Erythroblast (primary cell): Measurements from ENCODE around the gene DYNC1I1.

ENCODE experiments used
- DNase-seq, 2 experiments: peaks; one replicate each; lab custom pipeline; 2025; lab: John Stamatoyannopoulos, UW
- GATA1 ChIP-seq: IDR thresholded peaks from 2 replicates; pipeline ENCODE4 v1.6.1; 2011; ENCODE audit warnings: low read depth, mild to moderate bottlenecking, control low read depth, low read length, moderate library complexity
- POLR2A ChIP-seq: IDR thresholded peaks from 2 replicates; pipeline ENCODE4 v1.6.1; 2011; ENCODE audit warnings: mild to moderate bottlenecking, low read length

The DYNC1I1 gene

DNA sequence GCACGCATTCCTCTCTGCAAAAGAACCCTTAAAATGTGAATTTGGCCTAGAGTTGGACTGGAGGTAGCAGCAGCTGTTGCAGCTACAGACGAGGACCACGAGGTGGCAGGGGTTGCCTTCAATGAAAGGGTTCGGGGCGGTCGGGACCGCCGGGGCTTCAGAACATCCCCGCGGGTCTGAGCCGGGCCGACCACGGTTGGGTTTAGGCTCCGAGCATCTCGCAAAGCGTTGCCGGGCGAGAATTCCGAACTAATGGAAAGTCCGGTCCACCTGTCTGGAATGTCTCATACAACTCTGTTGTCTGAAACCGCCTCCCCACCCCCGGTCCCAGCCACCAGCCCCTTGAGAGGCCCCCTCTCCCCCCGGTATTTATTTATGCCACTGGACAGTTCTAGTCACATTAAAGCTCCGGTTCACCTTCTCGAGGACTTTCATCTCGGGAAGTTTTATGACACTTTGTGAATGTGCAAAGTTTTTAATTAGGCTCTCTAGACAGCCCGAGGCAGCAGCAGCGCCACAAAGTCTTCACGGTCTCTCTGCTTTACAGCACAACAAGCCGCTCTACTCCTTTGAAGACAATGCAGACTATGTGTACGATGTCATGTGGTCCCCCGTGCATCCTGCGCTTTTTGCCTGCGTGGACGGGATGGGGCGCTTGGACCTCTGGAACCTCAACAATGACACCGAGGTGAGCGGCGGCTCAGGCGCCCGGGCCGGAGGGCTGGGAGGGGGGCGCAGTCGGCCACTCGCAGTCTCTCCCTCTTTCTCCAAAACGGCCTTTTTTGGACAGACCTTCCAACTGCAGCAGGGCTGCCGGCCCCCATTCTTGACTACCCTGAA is 303.4 kb downstream of the DYNC1I1 start:
- TF ChIP-seq POLR2A (no peak), GATA1 (no peak)
- DNase-seq: peak; percentile 35 to 54

DNA sequence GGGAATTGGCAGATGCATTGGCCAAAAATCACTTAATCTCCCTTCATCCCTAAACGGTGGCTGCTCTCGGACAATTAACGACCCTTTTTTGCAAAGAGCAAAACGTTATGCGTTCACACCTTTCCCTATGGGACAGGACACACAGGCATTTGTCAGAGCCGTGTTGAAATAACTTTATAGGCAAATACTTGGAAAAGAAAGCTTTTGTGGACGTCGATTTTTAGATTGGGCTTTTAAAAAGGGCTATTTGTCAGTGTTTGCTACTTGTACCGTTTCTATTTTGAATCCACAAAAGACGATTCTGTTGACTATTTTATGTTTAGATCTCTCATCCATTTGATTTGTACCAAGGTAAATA is 304.0 kb downstream of the DYNC1I1 start:
- TF ChIP-seq GATA1 (no peak), POLR2A (no peak)
- DNase-seq: no peak

DNA sequence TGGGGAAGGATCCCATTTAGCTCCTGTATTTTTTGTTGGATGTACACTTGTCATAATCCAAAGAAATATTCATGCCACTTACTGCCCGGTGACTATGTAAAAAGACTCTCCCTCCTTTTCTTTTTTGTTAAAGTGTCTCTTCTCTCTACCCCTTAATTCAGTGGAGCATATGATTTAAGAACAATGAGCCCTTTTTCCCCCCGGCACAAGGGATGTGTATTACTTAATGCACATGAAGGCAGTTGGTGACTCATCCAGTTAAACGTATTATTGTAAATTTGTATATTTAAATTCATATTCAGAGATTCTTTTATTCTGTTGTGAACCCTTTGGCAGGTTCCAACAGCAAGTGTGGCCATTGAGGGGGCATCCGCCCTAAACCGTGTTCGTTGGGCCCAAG is 307.7 kb downstream of the DYNC1I1 start:
- TF ChIP-seq GATA1 (no peak), POLR2A (no peak)
- DNase-seq: no peak

DNA sequence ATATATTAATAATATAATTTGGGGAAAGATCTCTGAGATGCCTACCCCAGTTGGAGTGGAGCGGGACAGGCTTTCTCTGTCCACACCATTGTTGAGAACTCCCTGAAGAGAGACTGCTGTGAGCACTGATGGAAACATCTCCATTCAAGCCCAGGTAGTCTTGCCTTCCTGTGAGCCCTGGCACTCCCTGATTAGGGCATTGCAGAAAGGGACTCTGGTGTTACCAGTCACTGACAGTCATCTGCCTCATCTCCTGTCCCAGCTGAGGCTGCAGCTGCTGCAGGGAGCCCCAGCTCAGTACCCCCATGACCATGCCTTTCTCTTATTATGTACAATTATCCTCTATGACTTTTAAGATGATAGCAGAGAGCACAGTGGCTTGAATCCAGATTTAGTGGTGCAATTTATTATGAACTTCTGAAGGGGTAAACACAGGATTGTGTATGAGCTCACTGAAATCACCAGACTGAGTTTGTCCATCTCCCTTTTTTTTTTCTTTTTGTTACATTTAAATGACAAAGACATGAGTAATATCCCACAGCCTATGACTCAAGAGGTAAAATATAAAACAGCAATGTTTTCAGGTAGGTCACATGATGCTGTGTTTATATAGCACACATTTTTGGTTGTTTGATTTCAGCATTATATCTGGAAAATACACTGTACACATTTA is 312.7 kb downstream of the DYNC1I1 start:
- TF ChIP-seq POLR2A (no peak), GATA1 (no peak)
- no peak for DNase-seq

DNA sequence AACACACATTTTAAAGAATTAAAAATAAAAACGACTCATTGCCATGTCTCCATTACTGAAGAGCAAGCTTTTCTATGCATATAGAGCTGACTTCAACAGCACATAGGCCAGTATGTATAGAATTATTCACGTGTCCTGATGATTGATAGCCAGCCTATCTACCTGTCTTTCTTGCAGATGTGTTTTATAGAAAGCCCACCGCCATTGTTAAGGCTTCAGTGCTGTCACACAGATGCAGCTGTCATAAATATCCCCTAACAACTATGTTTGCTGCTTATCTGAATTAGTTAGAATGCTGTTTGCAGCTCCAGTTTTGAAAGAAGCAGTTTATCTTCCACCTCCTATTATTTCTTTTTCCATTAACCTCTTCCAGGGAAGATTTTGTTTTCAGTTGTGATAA is 313.6 kb downstream of the DYNC1I1 start:
- no peak for DNase-seq
- TF ChIP-seq POLR2A (no peak), GATA1 (no peak)

DNA sequence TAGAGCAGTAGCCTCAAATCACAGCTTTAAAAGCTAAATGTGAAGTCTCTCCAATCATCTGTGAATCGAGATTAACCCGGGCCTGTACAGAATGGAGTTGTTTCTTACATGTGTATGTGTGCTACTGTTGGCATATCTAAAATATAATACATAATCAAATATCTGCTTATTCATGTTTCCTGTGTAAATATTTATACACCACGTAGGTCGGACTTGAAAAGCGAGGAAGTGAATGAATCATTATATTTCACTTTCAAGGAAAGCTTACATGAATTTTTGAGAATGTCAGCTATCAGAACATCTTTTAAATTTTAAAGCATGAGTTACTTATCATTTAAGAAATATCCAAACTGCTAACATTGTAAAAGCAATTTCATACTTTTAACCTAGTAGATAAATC is 316.2 kb downstream of the DYNC1I1 start:
- no peak for TF ChIP-seq POLR2A
- TF ChIP-seq GATA1: no peak
- DNase-seq: no peak

DNA sequence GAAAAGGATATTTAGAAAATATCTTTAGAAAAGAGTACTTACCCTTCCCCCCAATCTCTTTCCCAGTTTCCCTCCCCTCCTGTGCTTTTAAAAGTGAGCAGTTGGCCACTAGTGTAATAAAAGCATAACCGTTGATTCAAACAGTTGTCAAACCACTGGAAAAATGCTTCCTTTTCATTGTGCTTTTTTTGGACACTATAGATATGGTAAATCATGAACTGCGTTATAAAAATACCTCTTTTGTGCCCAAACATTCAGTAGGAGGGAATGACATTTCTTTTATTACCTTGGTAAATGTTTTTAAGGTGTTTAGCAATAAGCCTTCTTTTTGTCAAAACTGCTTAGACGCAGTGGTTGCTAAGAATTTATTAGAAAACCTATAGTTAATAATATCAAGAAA is 317.2 kb downstream of the DYNC1I1 start:
- no peak for DNase-seq
- TF ChIP-seq GATA1 (no peak), POLR2A (no peak)

DNA sequence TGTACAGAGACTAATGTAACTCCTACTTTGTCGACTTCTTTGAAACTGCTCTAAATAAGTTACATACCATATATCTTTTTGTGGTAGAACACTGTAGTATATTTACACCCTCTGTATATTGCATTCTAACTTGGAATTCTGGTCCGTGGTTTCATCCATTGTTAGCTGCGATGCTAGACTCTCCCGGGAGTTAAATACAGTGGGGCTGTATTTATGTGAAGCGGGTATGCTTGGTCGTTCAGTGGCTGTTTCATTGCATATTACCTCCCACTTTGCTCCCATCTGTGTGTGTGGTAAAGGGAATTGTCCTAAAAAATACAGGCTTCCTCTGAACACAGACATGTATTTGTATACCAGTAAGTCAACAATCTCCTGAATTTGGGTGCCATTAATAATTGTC is 318.4 kb downstream of the DYNC1I1 start:
- TF ChIP-seq POLR2A (no peak), GATA1 (no peak)
- DNase-seq: no peak

DNA sequence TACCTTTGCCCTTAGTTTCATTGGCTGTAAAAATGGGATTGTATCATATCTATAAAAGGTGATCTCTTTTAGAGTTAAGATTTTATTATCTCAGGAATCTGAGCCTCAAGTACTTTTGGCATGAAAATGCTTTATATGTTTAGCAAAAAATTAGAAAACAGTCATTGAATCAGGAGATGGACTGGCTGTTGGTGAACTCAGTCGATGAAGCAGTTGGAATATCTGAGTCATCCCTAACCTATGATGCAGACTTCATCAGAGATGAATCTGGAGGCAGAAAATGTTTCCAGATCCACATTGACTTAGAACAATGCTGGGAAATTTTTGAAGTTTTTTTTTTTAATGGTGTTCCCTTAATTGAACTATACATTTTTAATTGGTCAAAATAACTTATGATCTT is 321.1 kb downstream of the DYNC1I1 start:
- TF ChIP-seq POLR2A (no peak), GATA1 (no peak)
- no peak for DNase-seq

DNA sequence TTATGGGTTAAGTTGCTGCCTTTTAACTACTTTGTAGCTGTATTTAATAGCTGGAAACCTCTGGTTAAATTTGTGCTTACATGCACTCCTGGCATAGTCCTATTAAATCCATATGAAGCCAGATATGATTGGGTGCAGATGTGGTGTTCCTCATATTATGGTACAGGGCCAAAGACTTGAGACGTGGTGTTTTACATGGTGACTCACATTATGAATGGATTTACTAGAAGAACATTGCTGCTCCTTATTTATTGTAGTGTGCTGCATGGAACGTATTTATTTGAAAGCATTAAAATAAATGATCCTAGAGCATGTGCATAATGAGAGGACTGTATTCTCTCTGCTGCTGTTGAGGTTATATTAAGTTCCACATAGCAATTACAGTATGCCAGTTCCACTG is 325.5 kb downstream of the DYNC1I1 start:
- TF ChIP-seq GATA1 (no peak), POLR2A (no peak)
- DNase-seq: no peak

DNA sequence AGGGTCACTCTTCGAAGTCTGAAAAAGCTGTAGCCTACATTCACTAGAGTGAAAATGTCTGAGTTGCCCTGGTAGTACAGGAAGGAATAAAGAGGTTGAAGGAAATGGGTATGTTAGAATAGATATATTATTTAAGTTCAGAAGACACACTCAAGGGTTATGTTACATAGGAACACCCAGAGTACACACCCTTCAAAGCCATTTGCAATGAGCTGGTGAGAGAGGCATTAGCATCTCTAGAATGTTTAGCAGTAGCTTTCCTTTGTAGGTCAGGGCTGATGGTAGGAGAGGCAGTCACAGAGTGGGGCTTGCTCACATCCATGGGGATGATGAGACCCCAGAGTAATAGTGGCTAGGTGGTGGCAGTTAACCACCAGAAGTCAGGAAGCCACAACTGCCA is 328.4 kb downstream of the DYNC1I1 start:
- no peak for DNase-seq
- TF ChIP-seq GATA1 (no peak), POLR2A (no peak)

DNA sequence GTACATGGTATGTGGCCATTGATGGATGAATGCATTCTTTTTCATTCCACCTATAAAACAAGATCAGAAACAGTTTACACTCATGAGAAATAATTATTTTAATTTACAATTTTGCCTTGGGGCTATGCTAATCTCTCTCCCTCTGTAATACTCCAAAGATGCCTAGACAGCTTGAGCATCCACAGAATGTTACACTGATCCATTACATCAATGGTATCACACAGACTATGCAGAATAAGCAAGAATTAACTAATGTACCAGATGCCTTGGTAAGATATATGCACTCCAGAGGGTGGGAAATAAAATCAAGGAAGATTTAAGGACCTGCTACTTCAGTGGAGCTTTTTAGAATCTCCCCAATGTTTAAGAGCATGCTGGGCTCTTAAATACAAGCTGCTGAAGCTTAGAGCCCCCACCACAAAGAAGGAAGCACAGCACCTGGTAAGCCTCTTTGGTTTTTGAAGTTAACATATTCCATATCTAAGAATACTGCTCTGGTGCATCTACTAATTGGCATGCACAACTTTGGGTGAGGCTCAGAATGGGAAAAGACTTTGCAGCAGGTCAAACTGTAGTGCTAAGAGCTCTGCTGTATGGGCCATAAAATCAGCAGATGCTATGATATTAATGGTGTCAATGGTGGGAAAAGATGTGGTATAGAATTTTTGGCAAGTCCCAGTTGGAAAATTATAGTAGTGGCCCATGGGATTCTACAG is 329.9 kb downstream of the DYNC1I1 start:
- no peak for DNase-seq
- TF ChIP-seq POLR2A (no peak), GATA1 (no peak)

DNA sequence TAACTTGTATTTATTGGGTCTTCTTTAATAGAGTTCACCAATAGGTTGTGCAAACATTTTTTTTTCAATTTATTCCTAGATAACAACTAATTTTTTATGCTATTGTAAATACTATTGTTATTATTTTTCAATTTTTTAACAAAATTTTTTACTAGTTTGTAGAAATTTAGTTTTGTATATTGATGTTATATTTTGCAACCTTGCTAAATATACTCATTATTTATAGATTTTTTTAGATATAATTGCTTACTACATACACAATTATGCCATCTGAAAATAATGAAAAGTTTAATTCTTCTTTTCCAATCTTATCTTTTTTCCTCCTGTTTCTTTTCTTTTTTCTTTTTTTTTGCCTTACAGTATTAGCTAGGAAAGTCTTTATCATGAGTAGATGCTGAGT is 332.6 kb downstream of the DYNC1I1 start:
- DNase-seq: no peak
- TF ChIP-seq POLR2A (no peak), GATA1 (no peak)

DNA sequence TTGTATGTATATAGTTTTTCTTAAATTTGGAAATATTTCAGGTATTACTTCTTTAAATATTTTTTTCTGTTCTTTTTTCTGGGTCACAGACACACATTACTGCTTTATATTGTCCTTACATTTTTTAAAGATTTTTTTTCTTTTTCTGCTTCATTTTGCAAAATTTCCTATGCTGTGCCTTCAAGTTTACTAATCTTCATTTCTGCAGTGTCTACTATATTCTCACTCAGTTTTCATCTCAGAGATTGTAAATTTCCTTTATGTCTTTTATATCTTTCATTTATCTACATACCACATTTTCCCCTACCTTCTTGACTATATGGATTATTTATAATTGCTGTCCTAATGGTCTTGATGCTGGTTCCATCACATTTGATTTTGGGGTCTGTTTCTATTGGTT is 339.1 kb downstream of the DYNC1I1 start:
- no peak for TF ChIP-seq GATA1
- no peak for DNase-seq

DNA sequence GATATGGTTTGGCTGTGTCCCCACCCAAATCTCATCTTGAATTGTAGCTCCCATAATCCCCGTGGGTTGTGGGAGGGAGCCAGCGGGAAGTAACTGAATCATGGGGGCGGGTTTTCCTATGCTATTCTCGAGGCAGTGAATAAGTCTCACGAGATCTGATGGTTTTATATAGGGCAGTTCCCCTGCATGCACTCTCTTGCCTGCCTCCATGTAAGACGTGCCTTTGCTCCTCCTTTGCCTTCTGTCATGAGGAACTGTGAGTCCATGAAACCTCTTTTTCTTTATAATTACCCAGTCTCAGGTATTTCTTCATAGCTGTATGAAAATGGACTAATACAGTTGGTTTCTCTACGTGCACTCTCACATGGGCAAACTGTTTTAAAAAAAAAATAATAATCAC is 341.8 kb downstream of the DYNC1I1 start:
- no peak for DNase-seq
- TF ChIP-seq POLR2A: no peak
- no peak for TF ChIP-seq GATA1

DNA sequence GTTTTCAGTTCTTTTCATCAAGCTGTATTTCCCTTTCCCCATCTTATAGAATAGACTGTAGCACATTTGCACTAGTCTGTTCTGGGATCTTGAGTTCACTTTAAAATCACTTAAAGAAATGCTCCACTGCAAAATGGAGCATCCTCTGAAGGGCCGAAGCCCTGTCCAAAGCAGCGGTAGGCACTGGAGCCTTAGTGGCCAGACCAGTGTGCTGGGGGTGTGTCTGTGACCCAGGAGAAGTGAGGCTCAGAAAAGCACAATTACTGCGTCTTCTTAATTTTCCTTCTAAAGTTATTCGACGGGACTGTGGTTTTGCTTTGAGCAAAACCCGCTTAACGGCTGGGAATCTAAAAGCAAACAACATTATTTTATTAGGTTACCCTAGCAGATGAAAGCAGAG is 343.8 kb downstream of the DYNC1I1 start:
- no peak for TF ChIP-seq POLR2A
- no peak for TF ChIP-seq GATA1
- no peak for DNase-seq
